ENCODE data around the gene MTUS2.

DNA sequence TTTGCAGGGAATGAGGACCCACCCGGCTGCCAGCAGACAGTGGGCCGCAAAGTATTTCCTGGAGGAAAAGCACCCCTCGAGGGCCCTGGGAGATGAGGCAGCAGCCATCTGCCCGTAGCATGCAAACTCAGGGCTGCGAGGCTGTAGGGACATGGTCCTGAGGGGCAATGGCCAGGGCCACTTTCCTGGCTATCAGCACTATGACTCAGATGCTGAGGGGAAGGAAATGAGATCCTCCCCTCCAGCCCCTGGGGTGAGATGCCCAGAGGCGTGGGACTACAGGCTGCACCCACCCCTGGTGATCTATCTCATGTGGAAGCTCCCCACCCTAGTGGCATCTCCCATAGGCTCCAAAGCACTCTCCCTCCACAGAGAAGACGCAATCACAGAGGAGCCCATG, 695.2 kb downstream of the MTUS2 start:
- TF ChIP-seq JUNB (CRISPR knock-in tag; conservative IDR thresholded peaks at IDR 0.05) (no peak), CBX2 (IDR thresholded peaks at IDR 0.05; ENCODE audit: insufficient read depth, low read length, poor library complexity, severe bottlenecking) (no peak), HDAC2 (IDR thresholded peaks at IDR 0.05) (no peak), HMG20A (CRISPR knock-in tag; conservative IDR thresholded peaks at IDR 0.05) (no peak), SMAD3 (CRISPR knock-in tag; conservative IDR thresholded peaks at IDR 0.05) (no peak), ZNF121 (CRISPR knock-in tag; conservative IDR thresholded peaks at IDR 0.05) (no peak), MEF2A (IDR thresholded peaks at IDR 0.05; ENCODE audit: control insufficient read depth, low read depth, low read length) (no peak), POLR2AphosphoS2 (IDR thresholded peaks at IDR 0.05; ENCODE audit: low read length) (no peak), CEBPB (tag; IDR thresholded peaks at IDR 0.05) (no peak), ZNF354B (CRISPR knock-in tag; IDR thresholded peaks at IDR 0.05) (no peak)
- TF ChIP-seq, protein P1, sequence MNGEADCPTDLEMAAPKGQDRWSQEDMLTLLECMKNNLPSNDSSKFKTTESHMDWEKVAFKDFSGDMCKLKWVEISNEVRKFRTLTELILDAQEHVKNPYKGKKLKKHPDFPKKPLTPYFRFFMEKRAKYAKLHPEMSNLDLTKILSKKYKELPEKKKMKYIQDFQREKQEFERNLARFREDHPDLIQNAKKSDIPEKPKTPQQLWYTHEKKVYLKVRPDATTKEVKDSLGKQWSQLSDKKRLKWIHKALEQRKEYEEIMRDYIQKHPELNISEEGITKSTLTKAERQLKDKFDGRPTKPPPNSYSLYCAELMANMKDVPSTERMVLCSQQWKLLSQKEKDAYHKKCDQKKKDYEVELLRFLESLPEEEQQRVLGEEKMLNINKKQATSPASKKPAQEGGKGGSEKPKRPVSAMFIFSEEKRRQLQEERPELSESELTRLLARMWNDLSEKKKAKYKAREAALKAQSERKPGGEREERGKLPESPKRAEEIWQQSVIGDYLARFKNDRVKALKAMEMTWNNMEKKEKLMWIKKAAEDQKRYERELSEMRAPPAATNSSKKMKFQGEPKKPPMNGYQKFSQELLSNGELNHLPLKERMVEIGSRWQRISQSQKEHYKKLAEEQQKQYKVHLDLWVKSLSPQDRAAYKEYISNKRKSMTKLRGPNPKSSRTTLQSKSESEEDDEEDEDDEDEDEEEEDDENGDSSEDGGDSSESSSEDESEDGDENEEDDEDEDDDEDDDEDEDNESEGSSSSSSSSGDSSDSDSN (IDR thresholded peaks at IDR 0.05; ENCODE audit: borderline replicate concordance in 1 of 2, low read depth in 2 of 2, low read length in 2 of 2): no peak
- TF ChIP-seq, protein P2, sequence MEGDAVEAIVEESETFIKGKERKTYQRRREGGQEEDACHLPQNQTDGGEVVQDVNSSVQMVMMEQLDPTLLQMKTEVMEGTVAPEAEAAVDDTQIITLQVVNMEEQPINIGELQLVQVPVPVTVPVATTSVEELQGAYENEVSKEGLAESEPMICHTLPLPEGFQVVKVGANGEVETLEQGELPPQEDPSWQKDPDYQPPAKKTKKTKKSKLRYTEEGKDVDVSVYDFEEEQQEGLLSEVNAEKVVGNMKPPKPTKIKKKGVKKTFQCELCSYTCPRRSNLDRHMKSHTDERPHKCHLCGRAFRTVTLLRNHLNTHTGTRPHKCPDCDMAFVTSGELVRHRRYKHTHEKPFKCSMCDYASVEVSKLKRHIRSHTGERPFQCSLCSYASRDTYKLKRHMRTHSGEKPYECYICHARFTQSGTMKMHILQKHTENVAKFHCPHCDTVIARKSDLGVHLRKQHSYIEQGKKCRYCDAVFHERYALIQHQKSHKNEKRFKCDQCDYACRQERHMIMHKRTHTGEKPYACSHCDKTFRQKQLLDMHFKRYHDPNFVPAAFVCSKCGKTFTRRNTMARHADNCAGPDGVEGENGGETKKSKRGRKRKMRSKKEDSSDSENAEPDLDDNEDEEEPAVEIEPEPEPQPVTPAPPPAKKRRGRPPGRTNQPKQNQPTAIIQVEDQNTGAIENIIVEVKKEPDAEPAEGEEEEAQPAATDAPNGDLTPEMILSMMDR (IDR thresholded peaks at IDR 0.05 in 2 of 3, conservative IDR thresholded peaks at IDR 0.05 in 1 of 3; ENCODE audit: insufficient read depth in 2 of 3, low read depth in 1 of 3, low read length in 3 of 3): no peak
- TF ChIP-seq, protein P3, sequence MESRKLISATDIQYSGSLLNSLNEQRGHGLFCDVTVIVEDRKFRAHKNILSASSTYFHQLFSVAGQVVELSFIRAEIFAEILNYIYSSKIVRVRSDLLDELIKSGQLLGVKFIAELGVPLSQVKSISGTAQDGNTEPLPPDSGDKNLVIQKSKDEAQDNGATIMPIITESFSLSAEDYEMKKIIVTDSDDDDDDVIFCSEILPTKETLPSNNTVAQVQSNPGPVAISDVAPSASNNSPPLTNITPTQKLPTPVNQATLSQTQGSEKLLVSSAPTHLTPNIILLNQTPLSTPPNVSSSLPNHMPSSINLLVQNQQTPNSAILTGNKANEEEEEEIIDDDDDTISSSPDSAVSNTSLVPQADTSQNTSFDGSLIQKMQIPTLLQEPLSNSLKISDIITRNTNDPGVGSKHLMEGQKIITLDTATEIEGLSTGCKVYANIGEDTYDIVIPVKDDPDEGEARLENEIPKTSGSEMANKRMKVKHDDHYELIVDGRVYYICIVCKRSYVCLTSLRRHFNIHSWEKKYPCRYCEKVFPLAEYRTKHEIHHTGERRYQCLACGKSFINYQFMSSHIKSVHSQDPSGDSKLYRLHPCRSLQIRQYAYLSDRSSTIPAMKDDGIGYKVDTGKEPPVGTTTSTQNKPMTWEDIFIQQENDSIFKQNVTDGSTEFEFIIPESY (CRISPR knock-in tag; IDR thresholded peaks at IDR 0.05): no peak

All from K562 (cell line).